SJSA1 (cell line): ENCODE results near the gene PARG. TPM values are rescaled to one million over a fixed set of nuclear protein-coding genes. Genes with fewer than 3 reads are reported as not detected.
"Not testable (repeated sequence)": the region's sequence is repeated elsewhere in the genome, so short reads cannot be mapped to it uniquely, and the experiment has no call there.

Experiments
- DNase-seq, 2 experiments: peaks; one replicate each; pipeline ENCODE4 v3.0.0-alpha.2; 2015 to 2020; ENCODE audit warnings: low spot score in 2 of 2, low read depth in 1 of 2
- H3K27ac ChIP-seq: fragments of 250-450 bp; sonication (Bioruptor Pico); 2 replicates; pipeline ENCODE4 v1.5.1; 2020; ENCODE audit warnings: mild to moderate bottlenecking, moderate library complexity
- H3K27me3 ChIP-seq: fragments of 250-450 bp; sonication (Bioruptor Pico); replicated peaks from 2 replicates; pipeline ENCODE4 v1.5.1; 2020; ENCODE audit warnings: mild to moderate bottlenecking, moderate library complexity
- H3K36me3 ChIP-seq: fragments of 250-450 bp; sonication (Bioruptor Pico); 2 replicates; pipeline ENCODE4 v1.5.1; 2020; ENCODE audit warnings: mild to moderate bottlenecking
- H3K4me1 ChIP-seq: fragments of 250-450 bp; sonication (Bioruptor Pico); replicated peaks from 2 replicates; pipeline ENCODE4 v1.6.1; 2021; ENCODE audit warnings: mild to moderate bottlenecking
- H3K4me3 ChIP-seq: fragments of 250-450 bp; sonication (Bioruptor Pico); 2 replicates; pipeline ENCODE4 v1.5.1; 2020; ENCODE audit warnings: mild to moderate bottlenecking
- H3K9me3 ChIP-seq: fragments of 250-450 bp; sonication (Bioruptor Pico); replicated peaks from 2 replicates; pipeline ENCODE4 v1.5.1; 2020; ENCODE audit warnings: mild to moderate bottlenecking
- total RNA-seq: library from RNA; depleted of rRNA; stranded (reverse); fragments of >200 nt; shearing (Covaris generic); gene quantifications from 2 replicates; pipeline ENCODE4 v1.2.3, GENCODE V29; 2014

The PARG gene
- total RNA-seq, 1 experiment from 2014 or later: 38.1 TPM

DNA sequence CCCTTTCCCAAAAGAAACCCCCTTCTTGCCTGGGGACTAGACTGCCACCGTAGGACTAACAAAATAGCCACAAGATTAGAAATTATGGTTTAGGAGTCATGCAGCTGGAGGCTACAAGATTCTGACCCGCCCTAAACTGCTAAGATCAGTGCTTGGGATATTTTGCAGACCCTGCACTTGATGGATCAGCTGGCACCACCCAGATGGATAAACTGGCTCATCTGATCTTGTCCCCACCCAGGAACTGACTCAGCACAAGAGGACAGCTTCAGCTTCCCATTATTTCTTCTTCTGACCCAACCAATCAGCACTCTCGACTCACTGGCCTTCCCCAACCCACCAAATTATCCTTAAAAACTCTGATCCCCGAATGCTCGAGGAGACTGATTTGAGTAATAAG lies 10.6 kb downstream of the PARG start:
- not testable (repeated sequence) for H3K27me3 ChIP-seq, H3K9me3 ChIP-seq, H3K36me3 ChIP-seq, H3K4me3 ChIP-seq, H3K4me1 ChIP-seq, DNase-seq, H3K27ac ChIP-seq

DNA sequence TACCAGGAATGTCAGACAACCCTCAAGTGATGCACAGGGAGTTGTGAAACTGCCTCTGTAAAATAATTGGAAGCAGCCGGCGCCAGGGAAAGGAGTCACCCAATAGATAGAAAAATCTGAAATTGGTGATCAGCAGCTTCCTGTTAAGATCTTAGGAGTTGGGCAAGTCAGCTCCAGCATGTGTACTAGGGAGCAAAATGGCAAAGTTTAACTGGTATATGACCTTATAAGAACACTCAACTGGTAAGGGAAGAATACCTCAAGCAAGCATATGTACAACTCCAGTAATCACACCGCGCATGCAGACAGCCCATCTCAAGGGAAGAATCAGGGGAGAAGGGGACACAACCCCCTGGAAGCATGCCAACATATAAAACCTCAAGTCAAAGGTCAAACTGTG lies 18.3 kb downstream of the PARG start:
- H3K4me3 ChIP-seq, H3K27me3 ChIP-seq, H3K9me3 ChIP-seq, H3K4me1 ChIP-seq, DNase-seq, H3K27ac ChIP-seq, H3K36me3 ChIP-seq: not testable (repeated sequence)

DNA sequence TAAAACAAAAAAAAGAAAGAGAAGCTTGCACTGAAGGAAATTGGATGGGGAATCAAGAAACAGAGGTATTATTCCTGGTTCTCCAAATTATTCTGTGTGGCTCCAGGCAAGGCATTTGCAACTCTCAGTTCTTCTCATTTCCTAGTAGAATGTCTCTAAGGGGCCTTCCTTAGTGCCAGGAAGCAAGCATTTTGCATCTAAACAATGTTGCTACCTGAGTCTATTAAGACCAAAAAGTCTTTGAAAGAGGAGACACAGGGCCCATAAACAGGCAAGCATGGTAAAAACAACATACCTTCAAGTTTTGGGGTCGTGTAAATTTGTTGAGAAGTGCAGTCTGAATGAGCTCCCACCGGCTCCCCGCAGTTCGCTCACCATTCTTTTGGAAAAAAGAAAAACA lies 19.8 kb downstream of the PARG start:
- DNase-seq: not testable (repeated sequence)

DNA sequence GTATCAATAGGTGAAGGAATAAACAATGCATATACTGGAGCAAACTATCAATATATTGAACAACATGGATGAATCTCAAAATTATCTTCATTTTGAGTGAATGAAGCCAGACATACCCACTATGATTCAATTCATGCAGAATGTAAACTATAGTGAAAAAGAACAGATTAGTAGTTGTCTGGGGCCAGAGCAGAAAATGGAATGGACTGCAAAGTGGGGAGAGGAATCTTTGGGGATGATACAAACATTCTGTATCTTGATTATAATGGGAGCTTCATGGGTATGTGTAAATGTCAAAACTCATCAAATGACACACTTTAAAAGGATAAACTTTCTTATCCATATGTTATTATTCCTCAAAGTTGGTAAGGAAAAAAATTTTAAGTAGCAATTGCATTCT lies 23.9 kb downstream of the PARG start:
- H3K4me3 ChIP-seq, DNase-seq, H3K9me3 ChIP-seq: not testable (repeated sequence)

More for the DNA sequence above, 19.8 kb downstream of the PARG start:
- H3K4me1 ChIP-seq, H3K27me3 ChIP-seq, H3K4me3 ChIP-seq, H3K27ac ChIP-seq, H3K36me3 ChIP-seq, H3K9me3 ChIP-seq: not testable (repeated sequence)

DNA sequence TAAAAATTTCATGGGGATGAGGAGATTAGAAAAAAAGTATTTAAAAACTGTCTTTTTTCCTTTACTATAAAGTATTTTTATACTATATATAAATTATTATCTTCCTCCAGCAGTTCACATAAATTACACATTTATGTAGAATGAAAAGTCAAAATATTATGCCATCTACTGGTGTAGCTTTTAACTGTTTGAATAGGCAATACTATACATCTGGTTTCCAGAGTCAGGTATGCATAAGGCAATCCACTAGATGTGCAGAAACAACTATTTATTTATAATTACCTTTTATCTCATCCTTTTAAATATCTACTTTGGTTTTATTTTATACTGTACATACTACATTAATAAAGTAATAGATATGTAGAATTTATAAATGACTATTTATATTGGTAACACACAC lies 25.4 kb downstream of the PARG start:
- H3K4me3 ChIP-seq: not testable (repeated sequence)

More for the DNA sequence above, 23.9 kb downstream of the PARG start:
- H3K27me3 ChIP-seq, H3K27ac ChIP-seq, H3K4me1 ChIP-seq, H3K36me3 ChIP-seq: not testable (repeated sequence)

DNA sequence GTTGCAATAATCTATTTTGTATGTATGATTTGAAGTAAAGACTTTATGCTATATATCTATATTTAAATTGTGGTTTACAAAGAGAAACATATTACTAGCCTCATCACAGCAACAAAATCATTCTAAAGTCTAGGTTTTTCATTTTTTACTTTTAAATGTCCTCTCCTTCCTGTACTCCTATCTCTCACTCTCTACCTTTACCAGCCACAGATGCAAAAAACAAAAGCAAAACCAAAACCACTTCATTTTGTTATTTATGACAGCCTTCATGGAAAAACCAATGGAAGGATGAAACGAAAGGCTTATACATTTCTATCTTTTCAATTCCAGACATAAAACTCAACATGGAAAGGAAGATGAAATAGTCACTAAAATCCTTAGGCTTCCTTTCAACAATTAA lies 31.5 kb downstream of the PARG start:
- not testable (repeated sequence) for H3K9me3 ChIP-seq

More for the DNA sequence above, 25.4 kb downstream of the PARG start:
- not testable (repeated sequence) for H3K4me1 ChIP-seq, H3K27ac ChIP-seq, H3K27me3 ChIP-seq, H3K36me3 ChIP-seq, H3K9me3 ChIP-seq, DNase-seq

DNA sequence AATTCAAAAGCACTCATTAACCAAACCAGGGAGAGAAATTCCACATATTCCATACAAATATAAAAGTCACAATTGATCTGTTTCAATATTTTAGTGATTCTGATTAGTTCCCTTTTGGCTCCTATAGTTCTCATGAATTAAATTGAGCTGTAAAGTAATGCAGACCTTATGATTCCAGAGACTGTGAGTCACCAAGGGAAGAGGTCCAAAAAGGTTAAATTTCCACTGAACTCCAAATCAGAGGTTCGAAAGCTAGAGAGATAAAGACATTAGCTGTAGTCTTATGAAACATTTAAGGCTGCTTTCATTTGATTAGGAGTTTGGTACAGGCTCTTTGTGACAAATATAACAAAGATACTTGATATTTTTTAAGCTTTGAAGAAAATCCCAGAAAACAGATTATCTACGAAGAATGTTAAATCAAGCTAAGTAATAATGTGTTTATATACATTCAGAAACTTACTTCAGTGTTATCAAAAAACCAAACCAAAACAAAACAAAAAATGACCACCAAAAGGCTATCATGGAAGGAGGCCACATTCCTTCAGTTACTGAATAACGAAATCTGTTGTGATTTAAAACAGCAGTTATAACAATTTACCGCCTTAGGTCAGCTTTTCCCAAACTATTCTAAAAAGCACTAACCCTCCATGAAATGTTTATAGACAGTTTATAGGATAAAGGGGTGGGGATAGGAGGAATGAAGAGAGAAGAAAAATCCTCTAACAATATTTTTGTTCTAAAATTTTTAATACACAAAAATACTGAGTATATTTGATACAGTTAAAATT lies 33.3 kb downstream of the PARG start:
- not testable (repeated sequence) for H3K36me3 ChIP-seq, H3K4me3 ChIP-seq, H3K27me3 ChIP-seq, H3K4me1 ChIP-seq, H3K9me3 ChIP-seq
- DNase-seq: peak in 1 of 2 experiments; percentile 26
- peak overlapping the region; percentile 45 for H3K27ac ChIP-seq

More for the DNA sequence above, 31.5 kb downstream of the PARG start:
- not testable (repeated sequence) for DNase-seq, H3K4me3 ChIP-seq, H3K27ac ChIP-seq, H3K36me3 ChIP-seq, H3K27me3 ChIP-seq, H3K4me1 ChIP-seq

DNA sequence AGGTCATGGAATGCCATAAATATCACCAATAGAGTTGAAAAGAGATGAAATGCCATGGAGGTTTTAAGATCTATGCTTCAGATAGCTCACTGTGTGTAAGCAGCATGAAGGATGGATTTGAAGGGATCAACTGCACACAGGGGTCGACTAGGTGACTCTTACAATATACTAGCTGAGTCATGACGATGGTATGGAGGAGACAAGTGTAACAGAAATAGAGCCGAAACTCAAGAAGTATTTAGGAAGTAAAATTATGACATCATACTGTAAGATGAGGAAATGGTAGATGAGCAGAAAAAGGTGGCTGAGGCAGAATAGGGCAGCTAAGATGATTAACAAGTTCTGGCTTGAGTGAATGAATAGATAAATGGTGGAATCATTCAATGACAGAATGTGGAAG lies 38.0 kb downstream of the PARG start:
- not testable (repeated sequence) for H3K9me3 ChIP-seq, H3K4me1 ChIP-seq, H3K27me3 ChIP-seq, H3K4me3 ChIP-seq, H3K27ac ChIP-seq, DNase-seq, H3K36me3 ChIP-seq

DNA sequence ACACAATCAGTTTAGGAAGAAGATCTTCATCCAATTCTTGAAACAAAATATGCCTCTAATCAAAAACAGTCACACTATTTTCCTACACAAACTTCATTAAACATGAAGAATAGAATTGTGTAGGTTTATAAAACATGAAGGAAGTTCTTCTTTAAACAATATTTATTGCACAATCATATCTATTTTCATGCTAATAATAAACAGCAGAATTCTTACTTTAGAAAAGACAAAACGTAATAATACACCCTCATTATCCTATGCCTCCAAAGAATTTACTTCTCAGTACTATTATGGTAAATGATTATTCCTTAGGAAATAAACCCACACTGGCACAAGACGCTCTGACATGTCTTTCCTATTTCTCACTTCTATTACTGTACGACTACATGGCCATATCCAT lies 41.4 kb downstream of the PARG start:
- H3K4me1 ChIP-seq, H3K9me3 ChIP-seq, H3K36me3 ChIP-seq, DNase-seq, H3K27me3 ChIP-seq, H3K27ac ChIP-seq, H3K4me3 ChIP-seq: not testable (repeated sequence)

DNA sequence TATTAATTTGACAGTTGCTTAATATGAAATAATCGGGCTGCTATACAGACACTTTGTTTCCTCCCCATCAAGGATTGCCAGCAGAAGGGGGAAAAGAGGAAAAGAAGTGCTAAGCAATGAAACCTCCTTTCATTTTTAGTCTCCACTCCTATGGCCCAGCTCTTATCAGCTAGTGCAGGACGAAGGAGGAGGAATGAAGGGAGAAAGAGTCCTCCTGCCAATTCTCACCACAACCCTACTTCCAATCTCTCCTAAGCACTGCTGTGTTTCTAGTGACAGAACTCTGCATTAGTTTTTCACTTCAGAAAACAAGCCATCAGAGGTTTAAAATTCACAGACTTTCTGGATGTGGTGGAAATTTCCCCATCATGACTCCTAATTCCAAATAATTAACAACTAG lies 41.8 kb downstream of the PARG start:
- H3K27ac ChIP-seq, H3K4me1 ChIP-seq, DNase-seq, H3K4me3 ChIP-seq, H3K9me3 ChIP-seq, H3K27me3 ChIP-seq, H3K36me3 ChIP-seq: not testable (repeated sequence)

DNA sequence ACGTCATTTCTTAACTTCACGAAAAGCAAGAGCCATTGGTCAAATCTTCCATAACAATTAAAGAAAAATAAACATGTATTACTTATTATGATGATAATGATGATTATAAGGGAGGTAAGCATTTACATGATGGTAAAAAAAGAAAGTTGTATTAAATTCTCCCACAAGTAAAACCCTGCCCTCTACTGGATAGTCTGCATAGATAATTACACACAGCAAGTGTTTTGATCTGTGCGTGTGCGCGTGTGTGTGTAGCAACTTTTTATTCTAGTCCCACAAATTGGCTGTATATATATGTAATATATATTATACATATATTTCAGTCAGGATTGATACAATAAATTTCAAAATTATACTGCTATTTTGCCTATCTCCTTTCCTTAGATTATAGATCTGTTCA lies 51.8 kb downstream of the PARG start:
- not testable (repeated sequence) for H3K27ac ChIP-seq, H3K4me3 ChIP-seq, H3K4me1 ChIP-seq, H3K27me3 ChIP-seq, H3K9me3 ChIP-seq, H3K36me3 ChIP-seq, DNase-seq

DNA sequence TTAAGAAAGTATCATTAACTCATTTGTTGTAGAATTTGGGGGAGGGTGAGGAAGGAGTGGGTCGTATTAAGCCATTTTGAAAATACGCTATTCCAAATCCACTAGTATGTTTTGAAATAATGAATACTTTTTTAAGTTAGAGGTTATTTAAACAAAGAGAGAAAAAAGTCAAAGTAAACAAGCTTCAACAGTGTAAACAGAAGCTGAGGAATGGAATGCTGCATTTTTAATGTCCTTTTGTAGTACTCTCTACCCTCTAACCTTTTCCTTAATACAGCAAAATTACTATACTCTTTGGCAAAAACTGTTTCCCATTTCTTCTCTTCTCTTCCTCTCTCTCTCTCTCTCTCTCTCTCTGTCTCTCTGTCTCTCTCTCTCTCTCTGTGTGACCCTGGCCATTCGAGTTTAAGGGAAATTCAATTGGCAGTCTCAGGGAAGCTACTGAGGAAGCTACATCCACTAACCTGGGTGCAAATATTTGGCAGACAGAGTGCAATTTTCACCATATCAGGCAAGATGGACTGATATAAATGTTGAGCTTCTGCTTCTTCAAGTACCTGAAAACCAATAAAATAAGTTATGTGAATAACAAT lies 57.0 kb downstream of the PARG start:
- H3K36me3 ChIP-seq, H3K27me3 ChIP-seq, H3K9me3 ChIP-seq, H3K4me1 ChIP-seq, H3K27ac ChIP-seq, H3K4me3 ChIP-seq: not testable (repeated sequence)
- peak in 1 of 2 experiments; percentile 15 for DNase-seq

DNA sequence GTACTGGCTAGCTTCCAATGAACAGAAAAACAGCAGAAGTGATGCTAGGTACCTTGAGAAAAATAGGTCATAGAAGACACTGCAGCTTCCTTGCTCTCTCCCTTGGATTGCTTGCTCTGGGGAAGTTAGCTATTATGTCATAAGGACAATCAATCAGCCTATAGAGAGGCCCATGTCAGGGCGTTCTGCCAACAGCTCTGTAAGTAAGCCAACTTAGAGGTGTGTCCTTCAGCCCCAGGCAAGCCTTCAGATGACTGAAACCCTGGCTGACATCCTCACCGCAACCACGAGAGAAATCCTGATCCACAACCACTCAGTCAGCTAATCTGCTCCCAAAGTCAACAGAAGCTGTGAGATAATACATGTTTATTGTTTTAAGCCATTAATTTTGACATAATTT lies 58.0 kb downstream of the PARG start:
- not testable (repeated sequence) for DNase-seq, H3K9me3 ChIP-seq, H3K36me3 ChIP-seq, H3K4me1 ChIP-seq, H3K27me3 ChIP-seq, H3K4me3 ChIP-seq, H3K27ac ChIP-seq

DNA sequence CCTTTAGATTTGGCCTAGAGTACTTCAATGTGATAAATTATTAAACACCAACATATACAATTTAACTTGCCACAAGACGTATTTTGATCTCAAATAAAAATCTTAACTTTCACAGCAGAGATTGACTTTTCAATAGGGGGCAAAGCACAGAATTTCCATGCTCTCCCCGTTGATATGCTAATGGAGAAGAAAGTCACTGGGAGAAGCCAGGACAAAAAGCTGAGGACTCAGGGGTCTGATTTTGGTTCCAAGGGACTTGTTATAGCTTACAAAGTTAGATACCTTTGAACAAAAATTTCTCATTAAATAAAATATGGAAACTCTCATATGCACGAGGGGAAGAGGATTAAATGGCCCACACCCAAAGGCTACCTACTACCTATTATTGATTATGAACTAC lies 59.5 kb downstream of the PARG start:
- not testable (repeated sequence) for DNase-seq, H3K27me3 ChIP-seq, H3K4me3 ChIP-seq, H3K4me1 ChIP-seq, H3K9me3 ChIP-seq, H3K36me3 ChIP-seq, H3K27ac ChIP-seq

DNA sequence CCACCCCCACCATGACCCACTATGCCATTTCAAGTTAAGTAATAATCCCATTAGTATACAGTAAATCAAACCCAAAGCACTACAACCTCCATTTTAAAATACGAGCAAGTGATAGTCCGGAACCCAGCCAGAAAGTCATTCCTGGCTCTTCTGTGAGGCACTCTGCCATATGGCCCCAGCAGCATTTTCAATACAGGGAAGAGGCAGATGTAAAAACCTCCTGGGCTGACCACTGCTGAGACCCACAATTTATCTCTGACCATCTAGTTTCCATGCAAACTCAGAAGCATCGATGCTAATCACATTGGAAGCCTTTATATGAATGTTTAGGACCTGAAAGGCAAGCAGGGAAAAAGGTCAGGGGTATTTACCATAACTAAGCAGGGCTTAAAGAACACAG lies 69.1 kb downstream of the PARG start:
- not testable (repeated sequence) for H3K36me3 ChIP-seq, H3K4me1 ChIP-seq, DNase-seq, H3K27ac ChIP-seq, H3K4me3 ChIP-seq, H3K27me3 ChIP-seq, H3K9me3 ChIP-seq
